GM21528 (cell line): ENCODE measurements around the gene CD72.
"Not testable (repeated sequence)": the region's sequence is repeated elsewhere in the genome, so short reads cannot be mapped to it uniquely, and the experiment has no call there.

Experiments used
- ATAC-seq: cut with Tn5 transposase; IDR thresholded peaks from one replicate; pipeline ENCODE4 v1.9.1; 2021; ENCODE audit warnings: mild to moderate bottlenecking, moderate library complexity; ENCODE audit not compliant: unreplicated experiment, low FRiP score

CD72 gene

GRCh38 chr9:35618854-35619799 is 914 bp upstream of the CD72 start:
- peak; percentile 48 for ATAC-seq

- ATAC-seq: no peak
Observed at GRCh38 chr9:35617548-35617947, 665 bp downstream of the CD72 start.

- no peak for ATAC-seq
Observed at GRCh38 chr9:35616681-35617459, 1.3 kb downstream of the CD72 start.

- no peak for ATAC-seq
Observed at GRCh38 chr9:35615981-35616680, 2.1 kb downstream of the CD72 start.

- no peak for ATAC-seq
Observed at GRCh38 chr9:35612843-35613242, 5.4 kb downstream of the CD72 start.

- ATAC-seq: not testable (repeated sequence)
Observed at GRCh38 chr9:35612066-35612465, 6.1 kb downstream of the CD72 start.

GRCh38 chr9:35611230-35611797 is 6.9 kb downstream of the CD72 start:
- no peak for ATAC-seq

- ATAC-seq: no peak
Observed at GRCh38 chr9:35609820-35610163, 8.4 kb downstream of the CD72 start.

GRCh38 chr9:35609001-35609819 is 9.0 kb downstream of the CD72 start:
- ATAC-seq: no peak

- no peak for ATAC-seq
Observed at GRCh38 chr9:35608221-35608620, 10.0 kb downstream of the CD72 start.

GRCh38 chr9:35606726-35607125 is 11.5 kb downstream of the CD72 start:
- no peak for ATAC-seq

- ATAC-seq: no peak
Observed at GRCh38 chr9:35606138-35606504, 12.1 kb downstream of the CD72 start.

GRCh38 chr9:35605351-35606137 is 12.7 kb downstream of the CD72 start:
- peak; percentile 13 for ATAC-seq

- ATAC-seq: peak; percentile 44
Observed at GRCh38 chr9:35604578-35605350, 13.4 kb downstream of the CD72 start, which contains the start of gene TESK1. TSS of gene TESK1 (plus strand) at chr9:35605262. CDS start at chr9:35605620, 358 bp downstream.

- ATAC-seq: peak; percentile 85
Observed at GRCh38 chr9:35603986-35604577, 14.1 kb downstream of the CD72 start.

- ATAC-seq: no peak
Observed at GRCh38 chr9:35603506-35603985, 14.7 kb downstream of the CD72 start.

GRCh38 chr9:35599763-35600604 is 18.2 kb downstream of the CD72 start:
- ATAC-seq: no peak
